ENCODE results near the gene PEX14.

- TF ChIP-seq CTCF (IDR thresholded peaks at IDR 0.05; ENCODE audit: poor library complexity, severe bottlenecking) = no peak
- TF ChIP-seq EP300 (conservative IDR thresholded peaks at IDR 0.05; ENCODE audit: poor library complexity, severe bottlenecking) = no peak
- TF ChIP-seq POLR2AphosphoS5 (IDR thresholded peaks at IDR 0.05) = no peak
- TF ChIP-seq MXI1 (conservative IDR thresholded peaks at IDR 0.05; ENCODE audit: poor library complexity, severe bottlenecking) = no peak
- no peak for TF ChIP-seq EZH2 (IDR thresholded peaks at IDR 0.05; ENCODE audit: borderline replicate concordance, insufficient read depth, low read length, poor library complexity, severe bottlenecking)
- no peak for TF ChIP-seq TAF1 (IDR thresholded peaks at IDR 0.05; ENCODE audit: low read depth)
These were observed 23.9 kb upstream of the PEX14 start for GRCh38 chr1:10450836-10451235.
